GM12878 (cell line): ENCODE measurements around the gene ANKRD11. TPM values are rescaled to one million over a fixed set of nuclear protein-coding genes. Genes with fewer than 3 reads are reported as not detected.

Source experiments
- ATAC-seq: fragments of 200-7000 bp; cut with Tn5 transposase; 3 replicates; pipeline ENCODE4 v1.9.1; 2020; ENCODE audit warnings: mild to moderate bottlenecking, moderate library complexity
- BruUV-seq: library from RNA; stranded (reverse); fragments of 400-500 nt; replicated peaks from 2 replicates; lab custom pipeline; 2021; lab: Mats Ljungman, UMichigan
- CTCF ChIA-PET: fragments of 300-600 bp; sonication (Branson Sonifier 250); formaldehyde crosslinking; extraction: SDS; loops from one replicate; lab custom pipeline; 2021; ENCODE audit warnings: inconsistent platforms; lab: Yijun Ruan, JAX
- POLR2A ChIA-PET: fragments of 350-600 bp; formaldehyde crosslinking; extraction: SDS; loops from one replicate; lab custom pipeline; 2021; ENCODE audit warnings: inconsistent platforms; lab: Charles Lee
- RAD21 ChIA-PET: fragments of 300-600 bp; sonication (Branson Sonifier 250); formaldehyde crosslinking; loops from one replicate; lab custom pipeline; 2023; ENCODE audit warnings: antibody characterized with exemption; ENCODE audit not compliant: unreplicated experiment; lab: Charles Lee
- SMC1A ChIA-PET: fragments of 300-600 bp; sonication (Branson Sonifier 250); formaldehyde crosslinking; loops from one replicate; lab custom pipeline; 2023; ENCODE audit not compliant: unreplicated experiment, uncharacterized antibody; lab: Charles Lee
- DNase-seq: peaks from one replicate; pipeline ENCODE4 v3.0.0-alpha.2; 2011; ENCODE audit warnings: low read depth, low spot score
- FAIRE-seq: peaks from 3 replicates; lab custom pipeline; 2011; peaks lifted over from hg19 to GRCh38; lab: Jason Lieb, UNC
- H2AFZ ChIP-seq: 2 replicates; pipeline ENCODE4 v1.6.0; 2011; ENCODE audit warnings: low read depth, low read length, control low read depth; ENCODE audit not compliant: control insufficient read depth
- H3K27ac ChIP-seq: 2 replicates; pipeline ENCODE4 v1.5.1; 2011; ENCODE audit warnings: control low read depth; ENCODE audit not compliant: control insufficient read depth, insufficient read depth
- H3K27me3 ChIP-seq, 2 experiments: replicated peaks in 1 of 2; 2 replicates each; pipeline versions ENCODE4 v1.6.0 to v1.6.1; 2011; ENCODE audit warnings: low read length in 1 of 2; ENCODE audit not compliant: control insufficient read depth in 2 of 2, insufficient read depth in 2 of 2
- H3K36me3 ChIP-seq, 2 experiments: 2 replicates each; pipeline ENCODE4 v1.5.1; 2011; ENCODE audit warnings: low read length in 1 of 2; ENCODE audit not compliant: control insufficient read depth in 2 of 2, insufficient read depth in 2 of 2
- H3K4me1 ChIP-seq: 2 replicates; pipeline ENCODE4 v1.6.1; 2011; ENCODE audit warnings: mild to moderate bottlenecking, low read length, moderate library complexity, mixed read lengths; ENCODE audit not compliant: control insufficient read depth, insufficient read depth
- H3K4me2 ChIP-seq: 2 replicates; pipeline ENCODE4 v1.6.0; 2011; ENCODE audit warnings: control low read depth; ENCODE audit not compliant: control insufficient read depth, insufficient read depth
- H3K4me3 ChIP-seq: fragments of 200-600 bp; sonication (generic); 2 replicates; pipeline ENCODE4 v1.5.1; 2016
- H3K79me2 ChIP-seq: 2 replicates; pipeline ENCODE4 v1.6.0; 2011; ENCODE audit warnings: low read length; ENCODE audit not compliant: control insufficient read depth, insufficient read depth
- H3K9ac ChIP-seq: 2 replicates; pipeline ENCODE4 v1.8.0; 2011; ENCODE audit warnings: low read length, control low read depth, mixed read lengths; ENCODE audit not compliant: control insufficient read depth, insufficient read depth
- H3K9me3 ChIP-seq: replicated peaks from 3 replicates; pipeline ENCODE4 v1.5.1; 2011; ENCODE audit warnings: mild to moderate bottlenecking, low read length; ENCODE audit not compliant: control insufficient read depth, insufficient read depth
- H4K20me1 ChIP-seq: 2 replicates; pipeline ENCODE4 v1.6.0; 2011; ENCODE audit not compliant: control insufficient read depth, insufficient read depth
- BMI1 ChIP-seq: fragments of 450-650 bp; IDR thresholded peaks from 2 replicates; pipeline ENCODE4 v1.6.1; 2016; ENCODE audit warnings: mild to moderate bottlenecking, moderate library complexity, borderline replicate concordance
- CBX5 ChIP-seq: sonication (generic); IDR thresholded peaks from 2 replicates; pipeline ENCODE4 v1.6.1; 2016; ENCODE audit warnings: low read depth, moderate library complexity, mild to moderate bottlenecking, inconsistent platforms
- E2F4 ChIP-seq: IDR thresholded peaks from 2 replicates; pipeline ENCODE4 v1.6.1; 2012; ENCODE audit warnings: low read depth, low read length, improper control_type of control experiment
- EZH2 ChIP-seq: IDR thresholded peaks from 2 replicates; pipeline ENCODE4 v1.6.1; 2012; ENCODE audit warnings: low read depth, mild to moderate bottlenecking, control low read depth, inconsistent platforms, low read length, borderline replicate concordance; ENCODE audit not compliant: control insufficient read depth
- IRF4 ChIP-seq: IDR thresholded peaks from 2 replicates; pipeline ENCODE4 v1.6.1; 2011; ENCODE audit warnings: low read depth, low read length
- IRF5 ChIP-seq: fragments of 450-650 bp; IDR thresholded peaks from 2 replicates; pipeline ENCODE4 v1.6.1; 2017; ENCODE audit warnings: borderline replicate concordance
- MTA2 ChIP-seq: fragments of 450-650 bp; IDR thresholded peaks from 2 replicates; pipeline ENCODE4 v1.6.1; 2016; ENCODE audit warnings: low read depth, mild to moderate bottlenecking, moderate library complexity
- NFIC ChIP-seq: IDR thresholded peaks from 2 replicates; pipeline ENCODE4 v1.6.1; 2012; ENCODE audit warnings: low read depth, mild to moderate bottlenecking, inconsistent platforms, low read length, moderate library complexity
- NFYB ChIP-seq: IDR thresholded peaks from 2 replicates; pipeline ENCODE4 v1.6.1; 2011; ENCODE audit warnings: low read depth, mild to moderate bottlenecking, low read length, improper control_type of control experiment, moderate library complexity; ENCODE audit not compliant: insufficient read depth
- NR2C2 ChIP-seq: IDR thresholded peaks from 2 replicates; pipeline ENCODE4 v1.6.1; 2011; ENCODE audit warnings: borderline replicate concordance, low read depth; ENCODE audit not compliant: control insufficient read depth, insufficient read length
- RBBP5 ChIP-seq: fragments of 200-600 bp; sonication (generic); conservative IDR thresholded peaks from 2 replicates; pipeline ENCODE4 v1.6.1; 2016
- RELA ChIP-seq: fragments of 450-650 bp; IDR thresholded peaks from 2 replicates; pipeline ENCODE4 v1.8.0; 2014; ENCODE audit warnings: borderline replicate concordance; ENCODE audit not compliant: partially characterized antibody
- SIX5 ChIP-seq: IDR thresholded peaks from 2 replicates; pipeline ENCODE4 v1.6.1; 2011; ENCODE audit warnings: mild to moderate bottlenecking, low read depth, low read length, moderate library complexity; ENCODE audit not compliant: severe bottlenecking
- SMAD1 ChIP-seq: fragments of 450-650 bp; IDR thresholded peaks from 2 replicates; pipeline ENCODE4 v1.6.1; 2018; ENCODE audit warnings: mild to moderate bottlenecking, low read depth; ENCODE audit not compliant: partially characterized antibody
- SUZ12 ChIP-seq: fragments of 200-600 bp; sonication (generic); IDR thresholded peaks from one replicate; pipeline ENCODE4 v1.6.1; 2018; ENCODE audit warnings: antibody characterized with exemption, mild to moderate bottlenecking; ENCODE audit not compliant: unreplicated experiment
- TCF12 ChIP-seq: IDR thresholded peaks from 2 replicates; pipeline ENCODE4 v1.6.1; 2011; ENCODE audit warnings: low read depth, mild to moderate bottlenecking, low read length
- WGBS: methylation state at CpG from one replicate; pipeline ENCODE4 v1.1.6; 2016; ENCODE audit warnings: low lambda C conversion rate; ENCODE audit not compliant: insufficient replicate concordance, insufficient coverage; ENCODE audit errors: missing lambda C conversion rate; 5-methylcytosine and 5-hydroxymethylcytosine counted together
- in situ Hi-C: fragments of 300-500 bp; cut with MboI; formaldehyde crosslinking; loops from 9 replicates; pipeline ENCODE4 v1.14.3; 2018; ENCODE audit warnings: mixed read lengths
- intact Hi-C: fragments of 100-400 bp; cut with micrococcal nuclease; formaldehyde crosslinking; loops from one replicate; pipeline ENCODE4 v1.14.2; 2022; ENCODE audit not compliant: unreplicated experiment
- polyA plus RNA-seq, 11 experiments: library from polyadenylated mRNA; depleted of rRNA in 4 of 11; unstranded in 6 of 11; stranded (reverse) in 5 of 11; fragments of >200 nt; fragmentation: Nextera tagmentation in 4 of 11; fragmentation: Illumina TruSeq in 1 of 11; extraction: Ambion mirVana in 4 of 11; extraction: Trizol in 1 of 11; gene quantifications; 1 replicate in 1 of 11; 2 replicates in 10 of 11; pipeline versions ENCODE4 v1.2.1 to v1.2.3, GENCODE V29; 2011 to 2016; ENCODE audit warnings: inconsistent platforms in 2 of 11, missing spikeins in 2 of 11, low read depth in 1 of 11
- total RNA-seq, 4 experiments: library from RNA; depleted of rRNA in 3 of 4; stranded (reverse); fragments of >200 nt in 3 of 4; fragmentation: Illumina TruSeq in 1 of 4; extraction: Trizol in 1 of 4; gene quantifications; 2 replicates each; pipeline versions ENCODE4 v1.2.1 to v1.2.3, GENCODE V29; 2013 to 2021

The ANKRD11 gene
- total and polyA plus RNA-seq, 10 of the 15 experiments (the other 5 are each of a cell fraction or from before 2014, with no cell fraction given), result 5.1 to 103 (median 27.4) TPM

GRCh38 chr16:89522287-89522686 lies 31.9 kb upstream of the ANKRD11 start:
- SMC1A ChIA-PET, result no interaction called here
- Histone ChIP-seq H3K36me3 (peaks cover 13 to 31% of the 10 kb centered on the region in 2 experiments), H3K4me2 (no peak overlapping the region), H3K4me3 (no peak overlapping the region), H3K79me2 (no peaks in the 10 kb centered on the region; the same call in 1 of the 2 replicates), H3K9me3 (no peaks in the 10 kb centered on the region), H3K27ac (no peak overlapping the region), H2AFZ (no peak overlapping the region), H4K20me1 (no peaks in the 10 kb centered on the region), H3K4me1 (peaks cover 12% of the 10 kb centered on the region), H3K27me3 (no peaks in the 10 kb centered on the region), H3K9ac (no peak overlapping the region)
- POLR2A ChIA-PET, result no interaction called here
- ATAC-seq, result no peak
- WGBS, result 98% methylated on average over 27 of the region's 31 CpGs
- RAD21 ChIA-PET, result no interaction called here
- intact Hi-C loops, result no loop called here
- in situ Hi-C loops, result no loop called here
- no peak for DNase-seq
- no TSS peak for BruUV-seq
- CTCF ChIA-PET, result no interaction called here
- no peak for FAIRE-seq
- TF ChIP-seq E2F4, result no peak
- TF ChIP-seq NFIC, result no peak
- TF ChIP-seq BMI1, result no peak
- no peak for TF ChIP-seq RELA
- no peak for TF ChIP-seq RBBP5

GRCh38 chr16:89519881-89520280 lies 29.5 kb upstream of the ANKRD11 start:
- POLR2A ChIA-PET, result no interaction called here
- H3K36me3 ChIP-seq, result peaks cover 14 to 31% of the 10 kb centered on the region in 2 experiments; a peak in 3 of 4 replicates
- intact Hi-C loops, result no loop called here
- H4K20me1 ChIP-seq, result no peaks in the 10 kb centered on the region
- no peak overlapping the region for H3K4me3 ChIP-seq
- no peak for FAIRE-seq
- no TSS peak for BruUV-seq
- no peaks in the 10 kb centered on the region for H3K9me3 ChIP-seq
- TF ChIP-seq NR2C2 (no peak), CBX5 (no peak), IRF4 (no peak), SUZ12 (no peak), SMAD1 (no peak), IRF5 (no peak), EZH2 (no peak), SIX5 (no peak), MTA2 (no peak), NFYB (no peak), TCF12 (no peak)
- TF ChIP-seq, all 136 proteins: peak for 0
- Histone ChIP-seq H3K9ac (no peak overlapping the region), H3K4me1 (peaks cover 7% of the 10 kb centered on the region), H3K4me2 (no peak overlapping the region), H3K27ac (no peak overlapping the region), H3K79me2 (no peaks in the 10 kb centered on the region; the same call in 1 of the 2 replicates), H2AFZ (no peak overlapping the region), H3K27me3 (no peaks in the 10 kb centered on the region)
- DNase-seq (no peak), ATAC-seq (no peak)
- SMC1A ChIA-PET, result no interaction called here
- RAD21 ChIA-PET, result no interaction called here
- CTCF ChIA-PET, result no interaction called here
- 97% methylated on average over 15 of the region's 15 CpGs for WGBS
- in situ Hi-C loops, result no loop called here
